ENCODE measurements around the gene GCAT.

The GCAT gene

GRCh38 chr22:37842015-37842793 lies 34.5 kb downstream of the GCAT start:
- DNase-seq (ENCODE audit: low read depth, low spot score) = no peak

GRCh38 chr22:37843741-37844089 lies 36.0 kb downstream of the GCAT start:
- DNase-seq (ENCODE audit: low read depth, low spot score) = no peak

- no peak for DNase-seq (ENCODE audit: low read depth, low spot score)
Measured at GRCh38 chr22:37844904-37845329, 37.2 kb downstream of the GCAT start.

- DNase-seq (ENCODE audit: low read depth, low spot score) = no peak
Measured at GRCh38 chr22:37846433-37846832, 38.7 kb downstream of the GCAT start.

GRCh38 chr22:37848587-37849088 lies 40.9 kb downstream of the GCAT start:
- no peak for DNase-seq (ENCODE audit: low read depth, low spot score)

- DNase-seq (ENCODE audit: low read depth, low spot score) = peak; percentile 75
Measured at GRCh38 chr22:37849089-37849751, 41.5 kb downstream of the GCAT start, which contains the start of gene EIF3L. Gene EIF3L, plus strand, starts transcription at chr22:37849419. Its CDS starts 31 bp downstream, at chr22:37849450.

- DNase-seq (ENCODE audit: low read depth, low spot score) = no peak
Measured at GRCh38 chr22:37850801-37851200, 43.1 kb downstream of the GCAT start.

GRCh38 chr22:37852418-37852817 lies 44.7 kb downstream of the GCAT start:
- no peak for DNase-seq (ENCODE audit: low read depth, low spot score)

- no peak for DNase-seq (ENCODE audit: low read depth, low spot score)
Measured at GRCh38 chr22:37854946-37855345, 47.2 kb downstream of the GCAT start.

- no peak for DNase-seq (ENCODE audit: low read depth, low spot score)
Measured at GRCh38 chr22:37855462-37855861, 47.7 kb downstream of the GCAT start.

GRCh38 chr22:37860796-37861421 lies 53.2 kb downstream of the GCAT start:
- DNase-seq (ENCODE audit: low read depth, low spot score) = no peak

GRCh38 chr22:37862570-37863325 lies 55.0 kb downstream of the GCAT start:
- no peak for DNase-seq (ENCODE audit: low read depth, low spot score)

- DNase-seq (ENCODE audit: low read depth, low spot score) = no peak
Measured at GRCh38 chr22:37865510-37865909, 57.8 kb downstream of the GCAT start.

Data from iPS DF 19.7 (cell line).